Measurements from ENCODE around the gene ATG4B. TPM values are rescaled to one million over a fixed set of nuclear protein-coding genes. Genes with fewer than 3 reads are reported as not detected.

Gene ATG4B
- total and polyA plus RNA-seq, 9 of the 15 experiments (the other 6 are each of a cell fraction or from before 2014, with no cell fraction given): 5.9 to 58.8 (median 35.6) TPM

GRCh38 chr2:241640165-241640795 lies 2.8 kb downstream of the ATG4B start:
- peaks cover 80% of the 10 kb centered on the region for H3K79me2 ChIP-seq (ENCODE audit: control insufficient read depth, insufficient read depth, low read length)
- H2AFZ ChIP-seq (ENCODE audit: low read depth, low read length): no peak overlapping the region
- peak; percentile 72; the same call in 1 of the 2 replicates for TF ChIP-seq LEF1 (IDR thresholded peaks at IDR 0.05)
- no peak for TF ChIP-seq FOS (IDR thresholded peaks at IDR 0.05; ENCODE audit: extremely low read depth, insufficient read length)
- TF ChIP-seq XRCC4 (IDR thresholded peaks at IDR 0.05; ENCODE audit: extremely low read depth, insufficient read depth, insufficient read length): no peak
- TF ChIP-seq ZSCAN29 (IDR thresholded peaks at IDR 0.05): no peak
- no peak for TF ChIP-seq RBM39 (optimal IDR thresholded peaks at IDR 0.05; ENCODE audit: low read depth, low read length)
- no peak for TF ChIP-seq SIRT6 (IDR thresholded peaks at IDR 0.05; ENCODE audit: low read depth, low read length)
- no peaks in the 10 kb centered on the region for H4K20me1 ChIP-seq (replicated peaks; ENCODE audit: control insufficient read depth, insufficient read depth, low read length)
- no peaks in the 10 kb centered on the region for H3K9me1 ChIP-seq (ENCODE audit: control insufficient read depth, insufficient read depth, low read length)
- BruUV-seq (replicated peaks): no TSS peak
- H3K27ac ChIP-seq (ENCODE audit: extremely low read depth, low read depth, low read length): no peak overlapping the region
- intact Hi-C loops (cut with micrococcal nuclease) (no loop called here), in situ Hi-C loops (cut with MboI) (no loop called here)
- WGBS (ENCODE audit: insufficient coverage, low coverage, missing lambda C conversion rate): 89% methylated on average over 8 of the region's 8 CpGs
- CTCF ChIA-PET (ENCODE audit: low intra/inter-chr PET ratio): no interaction called here
- POLR2A ChIA-PET: interaction anchor here (0.6 to 1.1 kb wide), 3 partner anchors 14 to 1341 kb away, joined by 3 read pairs; no protein-coding TSS in a partner anchor
- no peak overlapping the region for H3K4me2 ChIP-seq (ENCODE audit: insufficient read depth, low read length)
- H3K9ac ChIP-seq (ENCODE audit: insufficient read depth in 1 of 2, low read depth in 2 of 2, low read length in 2 of 2): no peak overlapping the region
- H3K4me3 ChIP-seq: no peak overlapping the region
- H3K36me3 ChIP-seq (ENCODE audit: control insufficient read depth, insufficient read depth, low read length): peaks cover 22% of the 10 kb centered on the region; the same call in 2 of the 3 replicates
- H3K9me3 ChIP-seq (replicated peaks; ENCODE audit: control insufficient read depth, insufficient read depth, low read depth, low read length): no peaks in the 10 kb centered on the region; the same call in 1 of the 2 replicates
- no peak for FAIRE-seq
- no peaks in the 10 kb centered on the region for H3K27me3 ChIP-seq (ENCODE audit: control insufficient read depth in 2 of 2, insufficient read depth in 2 of 2, low read length in 2 of 2)
- DNase-seq (ENCODE audit: extremely low read depth in 1 of 4, low spot score in 3 of 4): no peak
- peaks cover 7 to 20% of the 10 kb centered on the region in 2 experiments; a peak in 3 of 5 replicates for H3K4me1 ChIP-seq (replicated peaks in 1 of 2; ENCODE audit: control insufficient read depth in 2 of 2, insufficient read depth in 2 of 2, low read length in 2 of 2)
- ATAC-seq: no peak
